OCI-M2 (cell line): ENCODE results near the gene ADGRG3.

Experiments
- DNase-seq: peaks from one replicate; lab custom pipeline; 2025; ENCODE audit not compliant: unreplicated experiment; lab: John Stamatoyannopoulos, UW

ADGRG3 gene

DNA sequence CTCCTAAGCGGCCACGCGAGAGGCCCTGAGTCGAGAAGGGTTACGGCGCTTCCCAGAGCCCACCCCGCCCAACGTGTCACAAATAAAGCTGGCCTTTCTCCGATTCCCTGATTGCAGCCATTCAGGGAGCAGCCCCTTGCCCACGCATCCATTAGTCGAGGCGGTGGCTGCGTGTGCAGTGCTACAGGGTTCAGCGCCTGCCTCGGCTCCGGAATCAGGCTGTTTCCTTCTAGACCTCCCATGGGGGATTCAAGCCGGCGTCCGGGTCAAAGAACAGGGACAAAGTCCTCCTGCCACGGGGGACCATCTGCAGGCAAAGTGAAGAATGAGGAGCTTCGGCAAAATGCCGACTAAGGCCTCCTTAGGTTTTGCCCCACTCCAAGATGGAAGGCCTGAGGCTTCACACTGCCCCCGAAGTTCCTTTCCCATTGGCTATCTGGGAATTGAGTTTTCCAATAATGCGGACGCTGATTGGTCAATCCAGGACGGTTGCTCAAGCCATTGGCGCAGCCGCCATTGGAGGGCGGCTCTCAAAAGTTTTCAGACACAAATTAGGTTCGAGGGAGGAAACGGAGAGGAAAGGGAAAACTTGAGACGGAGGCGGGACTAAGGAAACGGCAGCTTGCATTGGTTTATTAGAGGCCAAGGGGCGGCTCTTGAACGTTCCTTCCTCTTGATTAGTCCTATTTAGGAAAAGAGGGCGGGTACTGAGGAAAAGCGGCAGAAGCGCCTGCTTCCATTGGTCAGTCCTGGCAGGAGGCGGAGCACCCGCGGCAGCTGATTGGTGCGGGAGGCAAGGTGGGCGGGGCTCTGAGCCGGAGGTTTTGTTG lies 67.0 kb downstream of the ADGRG3 start:
- DNase-seq: peak; percentile 92

DNA sequence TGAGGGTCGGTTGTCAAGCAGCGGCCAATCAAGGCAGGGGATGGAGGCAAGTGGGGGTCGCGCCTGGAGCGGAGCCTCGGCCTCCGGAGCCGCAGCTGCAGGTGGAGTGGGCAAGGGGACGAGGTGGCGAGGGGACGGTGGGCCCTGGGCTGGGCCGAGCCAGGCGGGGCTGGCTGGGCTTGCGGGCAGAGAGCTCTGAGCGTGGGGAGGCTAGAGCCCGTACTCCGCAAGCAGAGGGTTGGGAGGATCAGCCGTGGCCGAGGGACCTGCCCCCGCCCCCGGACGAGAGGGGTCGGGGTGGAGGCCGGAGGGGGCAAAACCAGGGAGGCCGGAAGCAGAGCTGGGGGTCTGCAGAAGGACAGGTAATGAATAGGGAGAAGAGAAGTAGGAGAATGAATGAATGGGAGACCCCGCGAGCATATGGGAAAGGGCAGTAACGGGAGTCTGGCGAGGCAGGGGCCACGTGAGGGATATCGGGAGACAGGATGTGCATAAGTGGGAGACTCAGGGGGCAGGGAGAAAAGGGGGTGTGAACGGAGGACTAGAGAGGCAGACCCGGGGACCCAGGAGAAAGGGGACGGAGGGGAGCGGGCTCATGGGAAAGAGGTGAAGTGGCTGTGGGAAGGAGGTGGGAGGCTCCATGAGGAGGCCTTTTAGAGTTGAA lies 67.8 kb downstream of the ADGRG3 start, which contains the start of gene KATNB1:
Gene KATNB1 (plus strand): TSS at position 16 of the 664 bp plus-strand sequence. CDS start 1,474 bp downstream, outside the sequence.
- DNase-seq: no peak

DNA sequence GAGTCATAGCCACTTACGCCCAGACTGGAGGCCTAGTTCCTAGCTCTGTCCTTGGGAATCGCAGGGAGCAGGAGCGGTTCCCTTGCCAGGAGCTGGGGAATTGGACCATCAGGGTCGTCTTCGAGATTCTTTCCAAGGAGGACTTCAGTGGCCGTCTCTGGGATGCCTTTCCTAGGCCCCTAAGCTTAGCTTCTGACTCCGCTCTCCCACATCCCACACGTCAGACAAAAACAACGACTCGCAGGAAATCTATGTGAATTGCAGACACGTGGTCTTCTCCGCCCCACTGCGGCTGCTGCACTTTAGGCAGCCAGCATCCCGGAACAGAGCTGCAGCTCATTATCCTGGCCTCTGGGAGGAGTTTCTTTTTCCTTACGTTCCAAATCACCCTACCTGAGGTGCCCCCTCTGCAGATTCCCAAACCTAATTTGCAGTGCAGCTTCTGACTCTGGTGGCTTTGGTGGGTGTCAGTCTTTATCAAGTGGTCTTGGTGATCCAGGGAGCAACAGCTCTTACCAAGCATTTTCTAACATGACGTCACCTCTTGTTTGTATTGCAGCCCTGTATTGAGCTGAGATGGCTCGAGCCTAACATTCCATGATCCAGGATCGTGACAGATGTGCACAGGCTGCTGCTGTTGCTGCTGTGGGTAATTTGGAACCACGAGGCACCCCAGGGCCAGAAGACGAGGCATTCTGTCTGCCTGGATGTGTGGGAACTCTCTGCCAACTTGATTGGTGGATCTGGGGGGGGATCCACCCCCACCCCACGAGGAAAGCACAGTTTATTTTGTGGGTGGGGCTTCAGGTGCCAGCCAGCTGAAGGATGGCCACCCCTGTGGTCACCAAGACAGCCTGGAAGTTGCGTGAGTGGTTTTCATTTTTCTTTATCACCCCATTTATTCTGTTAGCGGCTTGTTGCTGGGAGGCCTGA lies 68.6 kb downstream of the ADGRG3 start:
- DNase-seq: no peak

DNA sequence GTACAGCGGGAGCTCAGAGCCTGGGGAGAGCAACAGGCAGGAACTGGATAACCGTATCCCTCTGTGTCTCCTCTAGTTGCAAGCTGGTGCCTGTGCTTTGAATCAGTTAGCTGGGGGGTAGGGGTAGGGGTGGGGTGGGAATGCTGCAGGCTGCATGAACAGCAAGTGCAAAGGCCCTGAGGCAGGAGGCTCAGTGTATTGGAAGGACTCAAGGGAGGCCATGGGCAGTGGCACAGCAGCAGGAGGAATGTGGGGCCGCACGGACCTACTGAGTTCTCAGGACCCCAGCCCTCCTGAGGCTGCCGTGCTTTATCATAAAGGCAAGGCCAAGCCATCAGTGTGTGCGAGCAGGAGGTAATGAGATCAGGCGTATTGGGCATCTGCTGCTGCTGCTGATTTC lies 70.7 kb downstream of the ADGRG3 start:
- no peak for DNase-seq
